Endothelial cell of umbilical vein (primary cell): ENCODE measurements around the gene ZDHHC5. TPM values are rescaled to one million over a fixed set of nuclear protein-coding genes. Genes with fewer than 3 reads are reported as not detected.

ENCODE experiments used
- BruUV-seq: library from RNA; stranded (reverse); fragments of 400-500 nt; replicated peaks from 2 replicates; lab custom pipeline; 2021; lab: Mats Ljungman, UMichigan
- CTCF ChIA-PET: fragments of 300-600, 350-600 bp; sonication (Branson Sonifier 250); formaldehyde crosslinking; loops from one replicate; lab custom pipeline; 2021; ENCODE audit warnings: antibody characterized with exemption, inconsistent platforms; lab: Charles Lee
- POLR2A ChIA-PET: fragments of 300-600, 350-600 bp; sonication (Branson Sonifier 250); formaldehyde crosslinking; loops from one replicate; lab custom pipeline; 2021; ENCODE audit warnings: antibody characterized with exemption, inconsistent platforms; lab: Charles Lee
- DNase-seq: peaks from one replicate; pipeline ENCODE4 v3.0.0-alpha.2; 2011; ENCODE audit warnings: low read depth, low spot score
- FAIRE-seq: peaks from 2 replicates; lab custom pipeline; 2011; peaks lifted over from hg19 to GRCh38; lab: Jason Lieb, UNC
- H2AFZ ChIP-seq: 2 replicates; pipeline ENCODE4 v1.6.0; 2012; ENCODE audit warnings: low read depth, low read length, control low read depth, inconsistent platforms
- H3K27ac ChIP-seq: 2 replicates; pipeline ENCODE4 v1.5.1; 2011; ENCODE audit warnings: low read depth, mild to moderate bottlenecking, control low read depth, low read length, moderate library complexity; ENCODE audit not compliant: insufficient read depth
- H3K27me3 ChIP-seq, 2 experiments: 2 replicates each; pipeline versions ENCODE4 v1.6.0 to v1.6.1; 2011; ENCODE audit warnings: low read length in 2 of 2, mixed read lengths in 1 of 2; ENCODE audit not compliant: control insufficient read depth in 2 of 2, insufficient read depth in 2 of 2
- H3K36me3 ChIP-seq, 2 experiments: 2 replicates in 1 of 2; 3 replicates in 1 of 2; pipeline ENCODE4 v1.5.1; 2011; ENCODE audit warnings: low read length in 2 of 2, mild to moderate bottlenecking in 1 of 2, moderate library complexity in 1 of 2; ENCODE audit not compliant: control insufficient read depth in 2 of 2, insufficient read depth in 2 of 2; ENCODE audit errors: extremely low read depth in 1 of 2
- H3K4me1 ChIP-seq: 3 replicates; pipeline ENCODE4 v1.5.1; 2011; ENCODE audit warnings: mild to moderate bottlenecking, low read length; ENCODE audit not compliant: control insufficient read depth, insufficient read depth; ENCODE audit errors: extremely low read depth
- H3K4me2 ChIP-seq: 2 replicates; pipeline ENCODE4 v1.6.1; 2011; ENCODE audit warnings: low read length, control low read depth, mixed read lengths; ENCODE audit not compliant: insufficient read depth
- H3K4me3 ChIP-seq, 3 experiments: fragments of 200-600 bp in 1 of 3; sonication (generic), shearing (Covaris generic) in 1 of 3; replicated peaks in 1 of 3; 2 replicates each; pipeline ENCODE4 v1.5.1; 2011 to 2016; ENCODE audit warnings: control low read depth in 3 of 3, low read length in 3 of 3, mild to moderate bottlenecking in 2 of 3, inconsistent platforms in 1 of 3, low read depth in 1 of 3, moderate library complexity in 1 of 3; ENCODE audit not compliant: insufficient read depth in 1 of 3
- H3K79me2 ChIP-seq: 2 replicates; pipeline ENCODE4 v1.6.0; 2012; ENCODE audit warnings: low read length, inconsistent platforms; ENCODE audit not compliant: control insufficient read depth, insufficient read depth
- H3K9ac ChIP-seq: replicated peaks from 2 replicates; pipeline ENCODE3; 2011; ENCODE audit warnings: low read length, control low read depth; ENCODE audit not compliant: insufficient read depth; ENCODE audit errors: extremely low read depth
- H3K9me1 ChIP-seq: replicated peaks from 3 replicates; pipeline ENCODE4 v1.6.0; 2011; ENCODE audit warnings: mild to moderate bottlenecking, low read length; ENCODE audit not compliant: control insufficient read depth, insufficient read depth; ENCODE audit errors: extremely low read depth
- H3K9me3 ChIP-seq: replicated peaks from 2 replicates; pipeline ENCODE4 v1.5.1; 2012; ENCODE audit warnings: low read length, inconsistent platforms; ENCODE audit not compliant: control insufficient read depth, insufficient read depth
- H4K20me1 ChIP-seq: replicated peaks from 2 replicates; pipeline ENCODE3; 2011; ENCODE audit warnings: mild to moderate bottlenecking, low read length; ENCODE audit not compliant: control insufficient read depth, insufficient read depth; ENCODE audit errors: extremely low read depth
- EZH2 ChIP-seq: IDR thresholded peaks from 2 replicates; pipeline ENCODE4 v1.6.1; 2012; ENCODE audit warnings: borderline replicate concordance, low read depth, mild to moderate bottlenecking, moderate library complexity, low read length, inconsistent platforms; ENCODE audit not compliant: severe bottlenecking
- FOS ChIP-seq: IDR thresholded peaks from 2 replicates; pipeline ENCODE4 v1.6.1; 2011; ENCODE audit warnings: mild to moderate bottlenecking, low read length, moderate library complexity, borderline replicate concordance; ENCODE audit not compliant: insufficient read depth
- GATA2 ChIP-seq: IDR thresholded peaks from 2 replicates; pipeline ENCODE4 v1.7.0; 2011; ENCODE audit warnings: low read depth, mild to moderate bottlenecking, moderate library complexity, mixed read lengths, low read length; ENCODE audit not compliant: insufficient read length, insufficient read depth
- JUN ChIP-seq: IDR thresholded peaks from 2 replicates; pipeline ENCODE4 v1.6.1; 2011; ENCODE audit warnings: borderline replicate concordance, low read depth; ENCODE audit not compliant: insufficient read length, insufficient read depth
- MYC ChIP-seq: IDR thresholded peaks from one replicate; pipeline ENCODE4 v1.6.1; 2011; ENCODE audit warnings: mild to moderate bottlenecking, low read depth, low read length
- POLR2A ChIP-seq: IDR thresholded peaks from 2 replicates; pipeline ENCODE4 v1.6.1; 2012; ENCODE audit warnings: low read depth, mild to moderate bottlenecking, control low read depth, low read length
- POLR2AphosphoS5 ChIP-seq: IDR thresholded peaks from 2 replicates; pipeline ENCODE4 v1.6.1; 2012; ENCODE audit warnings: low read depth, mild to moderate bottlenecking, control low read depth, low read length, moderate library complexity; ENCODE audit not compliant: insufficient read depth
- dilution Hi-C: fragments of 300-500 bp; cut with MboI; formaldehyde crosslinking; loops from one replicate; pipeline ENCODE4 v1.15.0; 2019; ENCODE audit warnings: low sequenced_read_pairs; ENCODE audit not compliant: extremely low pct_ligation_motif_present
- intact Hi-C: fragments of 100-400 bp; cut with micrococcal nuclease; formaldehyde crosslinking; loops from one replicate; pipeline ENCODE4 v1.10.0; 2022
- polyA plus RNA-seq, 4 experiments: library from polyadenylated mRNA; depleted of rRNA in 3 of 4; stranded (reverse) in 3 of 4; unstranded in 1 of 4; fragments of >200 nt; gene quantifications; 2 replicates each; pipeline versions ENCODE4 v1.2.1 to v1.2.3, GENCODE V29; 2011 to 2012; ENCODE audit warnings: missing spikeins in 1 of 4
- total RNA-seq: library from RNA; stranded (reverse); gene quantifications from 2 replicates; pipeline ENCODE4 v1.2.3, GENCODE V29; 2021
- TF ChIP-seq, protein P1 (sequence below): IDR thresholded peaks from 2 replicates; pipeline ENCODE4 v1.6.1; 2011; ENCODE audit not compliant: insufficient read depth, insufficient read length
- TF ChIP-seq, protein P2 (sequence below), 2 donors: IDR thresholded peaks; 1 replicate in 1 of 2; 2 replicates in 1 of 2; pipeline ENCODE4 v1.5.1; 2011; ENCODE audit warnings: low read length in 2 of 2, mild to moderate bottlenecking in 2 of 2, moderate library complexity in 2 of 2, control low read depth in 1 of 2, inconsistent platforms in 1 of 2, low read depth in 1 of 2; ENCODE audit not compliant: insufficient read depth in 1 of 2; ENCODE audit errors: extremely low read depth in 1 of 2

Gene ZDHHC5
- total and polyA plus RNA-seq, 2 donors (not counting 3 experiments of a cell fraction or from before 2014, with no cell fraction given): 52.9 to 67.4 TPM

DNA sequence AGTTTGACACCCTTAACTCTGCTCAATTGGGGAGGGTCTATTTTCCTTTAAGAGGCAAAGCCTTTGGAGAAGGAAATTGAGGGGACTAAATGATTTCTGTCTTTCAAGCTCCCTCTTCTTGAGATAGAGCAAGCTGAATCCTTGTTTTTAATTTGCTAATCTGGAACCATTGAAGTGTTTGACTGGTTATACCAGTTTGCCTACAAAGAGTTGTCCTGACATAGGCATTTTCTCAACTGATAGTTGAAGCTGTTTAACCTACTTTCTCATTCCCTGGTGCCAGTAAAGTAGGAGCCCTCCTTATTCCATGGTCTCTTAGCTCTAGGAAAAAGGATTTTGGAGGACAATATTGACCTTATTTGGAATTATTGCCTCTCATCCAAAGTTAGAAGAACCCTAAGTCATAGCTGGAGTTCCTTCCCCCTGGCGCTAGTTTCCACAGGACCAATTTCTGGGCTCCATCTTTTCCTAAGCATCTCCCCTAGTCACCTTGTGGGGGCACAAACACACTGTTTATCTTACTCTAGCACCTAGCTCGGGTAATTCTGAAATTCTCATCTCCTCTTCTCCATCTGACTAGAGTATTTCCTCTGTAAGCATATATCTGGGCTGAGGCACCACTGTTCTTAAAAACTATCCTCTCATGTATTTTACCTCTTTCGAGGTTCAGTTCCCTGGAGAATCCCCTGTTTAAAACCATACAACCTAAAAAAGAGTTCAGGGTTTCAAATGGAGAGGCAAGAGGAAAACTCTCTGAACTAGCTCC is 7.4 kb downstream of the ZDHHC5 start:
- intact Hi-C loops (no loop called here), dilution Hi-C loops (no loop called here)
- Histone ChIP-seq H3K9ac (no peak overlapping the region), H3K9me1 (no peaks in the 10 kb centered on the region), H3K27me3 (no peaks in the 10 kb centered on the region), H3K79me2 (peaks cover 88% of the 10 kb centered on the region), H3K36me3 (peaks cover 10 to 11% of the 10 kb centered on the region in 2 experiments), H2AFZ (no peak overlapping the region), H3K4me2 (no peak overlapping the region), H4K20me1 (no peaks in the 10 kb centered on the region), H3K27ac (no peak overlapping the region), H3K4me3 (no peak overlapping the region), H3K9me3 (no peaks in the 10 kb centered on the region), H3K4me1 (peaks cover 7% of the 10 kb centered on the region)
- no TSS peak for BruUV-seq
- no peak for DNase-seq
- TF ChIP-seq POLR2AphosphoS5 (no peak), FOS (no peak), POLR2A (no peak), JUN (no peak), GATA2 (no peak), EZH2 (no peak), MYC (no peak)
- TF ChIP-seq, protein P1, sequence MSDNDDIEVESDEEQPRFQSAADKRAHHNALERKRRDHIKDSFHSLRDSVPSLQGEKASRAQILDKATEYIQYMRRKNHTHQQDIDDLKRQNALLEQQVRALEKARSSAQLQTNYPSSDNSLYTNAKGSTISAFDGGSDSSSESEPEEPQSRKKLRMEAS: no peak
- TF ChIP-seq, protein P2, sequence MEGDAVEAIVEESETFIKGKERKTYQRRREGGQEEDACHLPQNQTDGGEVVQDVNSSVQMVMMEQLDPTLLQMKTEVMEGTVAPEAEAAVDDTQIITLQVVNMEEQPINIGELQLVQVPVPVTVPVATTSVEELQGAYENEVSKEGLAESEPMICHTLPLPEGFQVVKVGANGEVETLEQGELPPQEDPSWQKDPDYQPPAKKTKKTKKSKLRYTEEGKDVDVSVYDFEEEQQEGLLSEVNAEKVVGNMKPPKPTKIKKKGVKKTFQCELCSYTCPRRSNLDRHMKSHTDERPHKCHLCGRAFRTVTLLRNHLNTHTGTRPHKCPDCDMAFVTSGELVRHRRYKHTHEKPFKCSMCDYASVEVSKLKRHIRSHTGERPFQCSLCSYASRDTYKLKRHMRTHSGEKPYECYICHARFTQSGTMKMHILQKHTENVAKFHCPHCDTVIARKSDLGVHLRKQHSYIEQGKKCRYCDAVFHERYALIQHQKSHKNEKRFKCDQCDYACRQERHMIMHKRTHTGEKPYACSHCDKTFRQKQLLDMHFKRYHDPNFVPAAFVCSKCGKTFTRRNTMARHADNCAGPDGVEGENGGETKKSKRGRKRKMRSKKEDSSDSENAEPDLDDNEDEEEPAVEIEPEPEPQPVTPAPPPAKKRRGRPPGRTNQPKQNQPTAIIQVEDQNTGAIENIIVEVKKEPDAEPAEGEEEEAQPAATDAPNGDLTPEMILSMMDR (IDR thresholded peaks at IDR 0.05; ENCODE audit: extremely low read depth in 1 of 2, insufficient read depth in 1 of 2, low read depth in 1 of 2, low read length in 2 of 2): no peak
- FAIRE-seq: no peak
- CTCF ChIA-PET: interaction anchor here (1.1 to 1.4 kb wide), 3 partner anchors 23 to 216 kb away, joined by 3 read pairs; no protein-coding TSS in a partner anchor
- POLR2A ChIA-PET: no interaction called here
